K562 (cell line): Measurements from ENCODE around the gene YLPM1. TPM values are rescaled to one million over a fixed set of nuclear protein-coding genes. Genes with fewer than 3 reads are reported as not detected.

Source experiments
- ATAC-seq: fragments of 200-7000 bp; cut with Tn5 transposase; 3 replicates; pipeline ENCODE4 v1.9.1; 2020; ENCODE audit warnings: moderate library complexity
- BruUV-seq: library from RNA; stranded (reverse); fragments of 400-500 nt; replicated peaks from 2 replicates; lab custom pipeline; 2021; lab: Mats Ljungman, UMichigan
- CTCF ChIA-PET: fragments of 300-600 bp; formaldehyde crosslinking; extraction: SDS; loops from one replicate; lab custom pipeline; 2021; ENCODE audit warnings: low intra/inter-chr PET ratio; lab: Yijun Ruan, JAX
- POLR2A ChIA-PET: fragments of 300-600, 350-650 bp; sonication (Branson Sonifier 250); formaldehyde crosslinking; extraction: SDS; loops from one replicate; lab custom pipeline; 2021; ENCODE audit warnings: antibody characterized with exemption, inconsistent platforms; lab: Yijun Ruan, JAX
- DNase-seq, 4 experiments: peaks; one replicate each; pipeline versions ENCODE4 v3.0.0 to v3.0.0-alpha.2; 2011 to 2018; ENCODE audit warnings: low spot score in 3 of 4, mixed read lengths in 3 of 4; ENCODE audit errors: extremely low read depth in 1 of 4
- FAIRE-seq: peaks from 2 replicates; lab custom pipeline; 2011; peaks lifted over from hg19 to GRCh38; lab: Jason Lieb, UNC
- H2AFZ ChIP-seq: 2 replicates; pipeline ENCODE4 v1.6.0; 2011; ENCODE audit warnings: low read depth, low read length, control low read depth, inconsistent platforms
- H3K27ac ChIP-seq: fragments of 200-600 bp; 3 replicates; pipeline ENCODE4 v1.8.0; 2011; ENCODE audit warnings: low read depth, mild to moderate bottlenecking, control low read depth, inconsistent platforms, low read length, moderate library complexity, mixed read lengths; ENCODE audit errors: extremely low read depth
- H3K27me3 ChIP-seq, 2 experiments: fragments of 300-600 bp in 1 of 2; 2 replicates in 1 of 2; 3 replicates in 1 of 2; pipeline versions ENCODE4 v1.6.0 to v1.8.0; 2011; ENCODE audit warnings: inconsistent platforms in 2 of 2, low read length in 2 of 2, mild to moderate bottlenecking in 1 of 2, mixed read lengths in 1 of 2, moderate library complexity in 1 of 2; ENCODE audit not compliant: control insufficient read depth in 2 of 2, insufficient read depth in 2 of 2
- H3K36me3 ChIP-seq: fragments of 300-600 bp; 3 replicates; pipeline ENCODE4 v1.8.0; 2011; ENCODE audit warnings: mild to moderate bottlenecking, low read length, inconsistent platforms; ENCODE audit not compliant: control insufficient read depth, insufficient read depth
- H3K4me1 ChIP-seq, 2 experiments: fragments of 200-600 bp in 1 of 2; replicated peaks in 1 of 2; 2 replicates in 1 of 2; 3 replicates in 1 of 2; pipeline versions ENCODE4 v1.5.1 to v1.8.0; 2011; ENCODE audit warnings: inconsistent platforms in 2 of 2, low read length in 2 of 2, mild to moderate bottlenecking in 1 of 2, mixed read lengths in 1 of 2, moderate library complexity in 1 of 2; ENCODE audit not compliant: control insufficient read depth in 2 of 2, insufficient read depth in 2 of 2
- H3K4me2 ChIP-seq: 2 replicates; pipeline ENCODE4 v1.6.1; 2011; ENCODE audit warnings: low read length, control low read depth, inconsistent platforms, mixed read lengths; ENCODE audit not compliant: insufficient read depth
- H3K4me3 ChIP-seq: fragments of 200-600 bp; sonication (generic), shearing (Covaris generic); 2 replicates; pipeline ENCODE4 v1.5.1; 2016; ENCODE audit warnings: control low read depth, inconsistent platforms
- H3K79me2 ChIP-seq: fragments of 200-600 bp; 3 replicates; pipeline ENCODE4 v1.8.0; 2011; ENCODE audit warnings: low read length, inconsistent platforms; ENCODE audit not compliant: control insufficient read depth, insufficient read depth
- H3K9ac ChIP-seq, 2 experiments: 2 replicates each; pipeline versions ENCODE4 v1.6.0 to v1.6.1; 2011; ENCODE audit warnings: low read depth in 2 of 2, low read length in 2 of 2, control low read depth in 1 of 2, inconsistent platforms in 1 of 2, mild to moderate bottlenecking in 1 of 2, mixed read lengths in 1 of 2; ENCODE audit not compliant: insufficient read depth in 1 of 2
- H3K9me1 ChIP-seq: one replicate; pipeline ENCODE4 v1.6.0; 2011; ENCODE audit warnings: inconsistent platforms, mild to moderate bottlenecking, low read length, moderate library complexity; ENCODE audit not compliant: control insufficient read depth, insufficient read depth
- H3K9me3 ChIP-seq: replicated peaks from 2 replicates; pipeline ENCODE4 v1.5.1; 2011; ENCODE audit warnings: low read depth, low read length, inconsistent platforms; ENCODE audit not compliant: control insufficient read depth, insufficient read depth
- H4K20me1 ChIP-seq: replicated peaks from 2 replicates; pipeline ENCODE4 v1.6.1; 2011; ENCODE audit warnings: low read length, inconsistent platforms, mixed read lengths; ENCODE audit not compliant: control insufficient read depth, insufficient read depth
- EZH2 ChIP-seq: IDR thresholded peaks from 2 replicates; pipeline ENCODE4 v1.6.1; 2012; ENCODE audit warnings: low read depth, mild to moderate bottlenecking, inconsistent platforms, low read length, borderline replicate concordance
- GABPB1 ChIP-seq: sonication (generic); formaldehyde crosslinking; IDR thresholded peaks from 2 replicates; pipeline ENCODE4 v1.8.0; 2022; ENCODE audit warnings: mild to moderate bottlenecking, missing genetic modification reagents
- NCOA2 ChIP-seq, 2 experiments: fragments of 450-650 bp; IDR thresholded peaks; 2 replicates each; pipeline ENCODE4 v1.6.1; 2018; ENCODE audit warnings: mild to moderate bottlenecking in 2 of 2, moderate library complexity in 1 of 2; ENCODE audit not compliant: partially characterized antibody in 2 of 2
- SREBF2 ChIP-seq: sonication (generic); formaldehyde crosslinking; IDR thresholded peaks from 2 replicates; pipeline ENCODE4 v1.4.0; 2020; ENCODE audit warnings: mild to moderate bottlenecking, missing genetic modification reagents
- SRSF7 ChIP-seq: fragments of 200-400 bp; formaldehyde crosslinking; optimal IDR thresholded peaks from 2 replicates; pipeline ENCODE3; 2017; ENCODE audit warnings: mild to moderate bottlenecking, low read depth, low read length
- STAT5A ChIP-seq: IDR thresholded peaks from 2 replicates; pipeline ENCODE4 v1.6.1; 2012; ENCODE audit warnings: low read length, inconsistent platforms, borderline replicate concordance
- ZC3H4 ChIP-seq: sonication (generic); formaldehyde crosslinking; IDR thresholded peaks from 2 replicates; pipeline ENCODE4 v1.9.0; 2021; ENCODE audit warnings: missing genetic modification reagents, borderline replicate concordance
- ZNF780A ChIP-seq: fragments of 250-450 bp; sonication (Bioruptor Pico); IDR thresholded peaks from 2 replicates; pipeline ENCODE4 v1.5.0; 2021; ENCODE audit warnings: mild to moderate bottlenecking
- WGBS: fragments of 100-300 bp; shearing (Covaris generic); methylation state at CpG from one replicate; pipeline ENCODE4 v1.1.6; 2016; ENCODE audit warnings: low coverage, mixed read lengths; ENCODE audit not compliant: insufficient coverage; ENCODE audit errors: missing lambda C conversion rate; 5-methylcytosine and 5-hydroxymethylcytosine counted together
- in situ Hi-C: fragments of 300-500 bp; cut with MboI; formaldehyde crosslinking; loops from 4 replicates; pipeline ENCODE4 v1.15.0; 2018; ENCODE audit warnings: inconsistent platforms, mixed read lengths
- intact Hi-C: fragments of 100-400 bp; cut with micrococcal nuclease; formaldehyde crosslinking; loops from 2 replicates; pipeline ENCODE4 v1.14.2; 2022
- polyA plus RNA-seq, 8 experiments: library from polyadenylated mRNA; depleted of rRNA in 4 of 8; stranded (reverse) in 5 of 8; unstranded in 3 of 8; fragments of >200 nt; fragmentation: Nextera tagmentation in 2 of 8; fragmentation: Illumina TruSeq in 1 of 8; extraction: Ambion mirVana in 2 of 8; extraction: Trizol in 1 of 8; gene quantifications; 2 replicates each; pipeline versions ENCODE4 v1.2.1 to v1.2.3, GENCODE V29; 2011 to 2014; ENCODE audit warnings: inconsistent platforms in 1 of 8, missing spikeins in 1 of 8
- total RNA-seq, 7 experiments: library from RNA; depleted of rRNA in 6 of 7; stranded (reverse); fragments of >200 nt in 6 of 7; fragmentation: Illumina TruSeq in 2 of 7; extraction: Trizol in 2 of 7; gene quantifications; 2 replicates each; pipeline versions ENCODE4 v1.2.1 to v1.2.3, GENCODE V29; 2011 to 2021; ENCODE audit warnings: low replicate concordance in 1 of 7
- TF ChIP-seq, protein P1 (sequence below): sonication (generic); formaldehyde crosslinking; IDR thresholded peaks from 2 replicates; pipeline ENCODE4 v1.8.1; 2023; ENCODE audit warnings: missing genetic modification reagents, mild to moderate bottlenecking, borderline replicate concordance
- TF ChIP-seq, protein P2 (sequence below): fragments of 450-650 bp; formaldehyde crosslinking; IDR thresholded peaks from 2 replicates; pipeline ENCODE4 v1.4.0; 2020; ENCODE audit warnings: mild to moderate bottlenecking

Gene YLPM1
- total and polyA plus RNA-seq, 9 of the 15 experiments (the other 6 are each of a cell fraction or from before 2014, with no cell fraction given) = 7.2 to 32.7 (median 14.6) TPM

DNA sequence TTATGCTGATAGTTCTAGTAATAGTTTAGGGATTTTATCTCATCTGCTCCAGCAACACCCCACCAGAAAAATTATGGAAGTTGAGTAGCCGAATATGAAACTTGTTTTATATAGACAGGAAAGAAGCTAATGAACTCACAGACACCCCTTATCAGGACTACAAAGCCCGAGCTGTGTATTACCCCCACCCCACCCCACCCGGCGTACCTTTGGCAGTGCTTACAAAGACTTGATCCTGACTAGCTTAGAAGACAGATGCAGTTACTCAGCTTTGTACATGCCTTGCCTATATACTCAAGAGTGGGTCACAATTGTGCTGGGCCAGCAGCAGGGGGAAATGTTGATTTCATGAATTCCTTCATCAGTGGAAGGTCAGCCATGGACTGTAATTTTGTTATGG, 90.5 kb downstream of the YLPM1 start:
- H2AFZ ChIP-seq = no peak overlapping the region
- peaks cover 6 to 13% of the 10 kb centered on the region in 2 experiments; a peak in 4 of 5 replicates for H3K4me1 ChIP-seq
- no peak overlapping the region for H3K4me2 ChIP-seq
- no peak overlapping the region for H3K9ac ChIP-seq
- H4K20me1 ChIP-seq = no peaks in the 10 kb centered on the region; the same call in 1 of the 2 replicates
- H3K4me3 ChIP-seq = no peak overlapping the region
- H3K27ac ChIP-seq = no peak overlapping the region
- no peaks in the 10 kb centered on the region for H3K9me1 ChIP-seq
- H3K27me3 ChIP-seq = no peaks in the 10 kb centered on the region
- ATAC-seq = peak; percentile 49; the same call in 2 of the 3 replicates
- H3K9me3 ChIP-seq = no peaks in the 10 kb centered on the region
- peak in 1 of 4 experiments; percentile 21 for DNase-seq
- CTCF ChIA-PET = no interaction called here
- TF ChIP-seq SREBF2 (CRISPR knock-in tag) (no peak), GABPB1 (CRISPR knock-in tag) (no peak), STAT5A (no peak), ZNF780A (CRISPR knock-in tag) (no peak), SRSF7 (no peak), NCOA2 (IDR thresholded peaks at IDR 0.05; ENCODE audit: partially characterized antibody in 2 of 2) (no peak), EZH2 (no peak), ZC3H4 (CRISPR knock-in tag) (no peak)
- TF ChIP-seq, protein P1, sequence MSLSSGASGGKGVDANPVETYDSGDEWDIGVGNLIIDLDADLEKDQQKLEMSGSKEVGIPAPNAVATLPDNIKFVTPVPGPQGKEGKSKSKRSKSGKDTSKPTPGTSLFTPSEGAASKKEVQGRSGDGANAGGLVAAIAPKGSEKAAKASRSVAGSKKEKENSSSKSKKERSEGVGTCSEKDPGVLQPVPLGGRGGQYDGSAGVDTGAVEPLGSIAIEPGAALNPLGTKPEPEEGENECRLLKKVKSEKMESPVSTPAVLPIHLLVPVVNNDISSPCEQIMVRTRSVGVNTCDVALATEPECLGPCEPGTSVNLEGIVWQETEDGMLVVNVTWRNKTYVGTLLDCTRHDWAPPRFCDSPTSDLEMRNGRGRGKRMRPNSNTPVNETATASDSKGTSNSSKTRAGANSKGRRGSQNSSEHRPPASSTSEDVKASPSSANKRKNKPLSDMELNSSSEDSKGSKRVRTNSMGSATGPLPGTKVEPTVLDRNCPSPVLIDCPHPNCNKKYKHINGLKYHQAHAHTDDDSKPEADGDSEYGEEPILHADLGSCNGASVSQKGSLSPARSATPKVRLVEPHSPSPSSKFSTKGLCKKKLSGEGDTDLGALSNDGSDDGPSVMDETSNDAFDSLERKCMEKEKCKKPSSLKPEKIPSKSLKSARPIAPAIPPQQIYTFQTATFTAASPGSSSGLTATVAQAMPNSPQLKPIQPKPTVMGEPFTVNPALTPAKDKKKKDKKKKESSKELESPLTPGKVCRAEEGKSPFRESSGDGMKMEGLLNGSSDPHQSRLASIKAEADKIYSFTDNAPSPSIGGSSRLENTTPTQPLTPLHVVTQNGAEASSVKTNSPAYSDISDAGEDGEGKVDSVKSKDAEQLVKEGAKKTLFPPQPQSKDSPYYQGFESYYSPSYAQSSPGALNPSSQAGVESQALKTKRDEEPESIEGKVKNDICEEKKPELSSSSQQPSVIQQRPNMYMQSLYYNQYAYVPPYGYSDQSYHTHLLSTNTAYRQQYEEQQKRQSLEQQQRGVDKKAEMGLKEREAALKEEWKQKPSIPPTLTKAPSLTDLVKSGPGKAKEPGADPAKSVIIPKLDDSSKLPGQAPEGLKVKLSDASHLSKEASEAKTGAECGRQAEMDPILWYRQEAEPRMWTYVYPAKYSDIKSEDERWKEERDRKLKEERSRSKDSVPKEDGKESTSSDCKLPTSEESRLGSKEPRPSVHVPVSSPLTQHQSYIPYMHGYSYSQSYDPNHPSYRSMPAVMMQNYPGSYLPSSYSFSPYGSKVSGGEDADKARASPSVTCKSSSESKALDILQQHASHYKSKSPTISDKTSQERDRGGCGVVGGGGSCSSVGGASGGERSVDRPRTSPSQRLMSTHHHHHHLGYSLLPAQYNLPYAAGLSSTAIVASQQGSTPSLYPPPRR = no peak
- TF ChIP-seq, protein P2, sequence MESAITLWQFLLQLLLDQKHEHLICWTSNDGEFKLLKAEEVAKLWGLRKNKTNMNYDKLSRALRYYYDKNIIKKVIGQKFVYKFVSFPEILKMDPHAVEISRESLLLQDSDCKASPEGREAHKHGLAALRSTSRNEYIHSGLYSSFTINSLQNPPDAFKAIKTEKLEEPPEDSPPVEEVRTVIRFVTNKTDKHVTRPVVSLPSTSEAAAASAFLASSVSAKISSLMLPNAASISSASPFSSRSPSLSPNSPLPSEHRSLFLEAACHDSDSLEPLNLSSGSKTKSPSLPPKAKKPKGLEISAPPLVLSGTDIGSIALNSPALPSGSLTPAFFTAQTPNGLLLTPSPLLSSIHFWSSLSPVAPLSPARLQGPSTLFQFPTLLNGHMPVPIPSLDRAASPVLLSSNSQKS (CRISPR knock-in tag) = no peak
- in situ Hi-C loops = no loop called here
- WGBS = no CpG with 5 or more reads among the region's 4 CpGs
- BruUV-seq = no TSS peak
- POLR2A ChIA-PET = interaction anchor here (0.8 to 2.9 kb wide), 3 partner anchors 8 to 63 kb away, joined by 3 to 11 read pairs (median 4); no protein-coding TSS in a partner anchor
- intact Hi-C loops = no loop called here
- no peaks in the 10 kb centered on the region for H3K36me3 ChIP-seq
- no peaks in the 10 kb centered on the region for H3K79me2 ChIP-seq
- FAIRE-seq = no peak
